Right forelimb (tissue), 1 donor: Measurements from ENCODE around the gene SAFB2.
A peak's percentile ranks its signal among the peaks of the same experiment; 100 is the strongest.

Experiments
- DNase-seq: peaks from one replicate; pipeline ENCODE4 v3.0.0-alpha.2; 2018

SAFB2 gene

GRCh38 chr19:5578097-5578846 lies 44.3 kb downstream of the SAFB2 start:
- DNase-seq, result peak; percentile 89

GRCh38 chr19:5575590-5575989 lies 47.0 kb downstream of the SAFB2 start:
- no peak for DNase-seq

GRCh38 chr19:5572556-5573286 lies 49.9 kb downstream of the SAFB2 start:
- no peak for DNase-seq

- DNase-seq, result no peak
These were observed 50.8 kb downstream of the SAFB2 start for GRCh38 chr19:5571777-5572176.

GRCh38 chr19:5567970-5568407 lies 54.6 kb downstream of the SAFB2 start:
- peak; percentile 26 for DNase-seq

- peak; percentile 41 for DNase-seq
These were observed 55.1 kb downstream of the SAFB2 start, which contains the start of gene TINCR for GRCh38 chr19:5567360-5567969. Gene TINCR, minus strand, starts transcription at chr19:5567953.

- no peak for DNase-seq
These were observed 57.6 kb downstream of the SAFB2 start for GRCh38 chr19:5564930-5565329.

- no peak for DNase-seq
These were observed 58.5 kb downstream of the SAFB2 start for GRCh38 chr19:5563935-5564612.

DNA sequence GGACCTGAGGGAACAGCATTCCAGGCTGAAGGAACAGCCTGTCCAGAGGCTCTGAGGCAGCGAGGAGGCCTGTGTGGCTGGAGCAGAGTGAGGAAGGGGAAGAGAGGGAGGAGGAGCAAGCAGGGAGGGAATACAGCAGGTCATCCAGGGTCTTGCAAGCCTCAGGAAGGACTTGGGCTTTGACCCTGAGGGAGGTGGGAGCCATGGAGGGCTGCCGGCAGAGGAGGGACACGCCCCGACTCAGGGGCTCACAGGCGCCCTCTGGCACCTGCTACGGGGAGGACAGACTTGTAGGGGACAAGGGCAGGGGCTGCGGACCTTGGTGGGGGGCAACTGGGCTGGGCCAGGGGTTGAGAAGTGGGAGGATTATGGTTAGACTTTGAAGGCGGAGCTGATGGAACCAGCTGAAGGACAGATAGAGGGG lies 59.6 kb downstream of the SAFB2 start:
- no peak for DNase-seq

- no peak for DNase-seq
These were observed 60.3 kb downstream of the SAFB2 start for GRCh38 chr19:5562280-5562679.

GRCh38 chr19:5561559-5561958 lies 61.0 kb downstream of the SAFB2 start:
- DNase-seq, result no peak

DNA sequence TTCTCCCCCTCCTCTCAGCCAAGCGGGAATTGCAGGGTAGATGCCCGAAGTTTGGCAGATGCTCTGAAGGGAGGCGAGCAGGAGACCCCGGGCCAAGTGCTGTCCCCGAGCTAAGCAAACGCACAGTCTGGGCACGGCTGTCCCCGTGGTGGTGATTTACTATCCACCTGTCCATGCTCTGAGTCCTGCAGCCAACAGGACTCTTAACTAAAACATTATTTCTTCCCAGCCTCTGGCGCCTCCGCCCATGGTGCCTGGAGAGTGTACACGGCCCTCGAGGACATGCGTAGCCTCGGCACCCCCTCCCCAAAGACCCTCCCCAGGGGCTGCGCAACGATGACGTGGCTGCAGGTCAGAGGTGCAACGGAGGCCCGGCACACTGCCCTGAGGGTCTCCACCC lies 62.4 kb downstream of the SAFB2 start:
- DNase-seq, result no peak

DNA sequence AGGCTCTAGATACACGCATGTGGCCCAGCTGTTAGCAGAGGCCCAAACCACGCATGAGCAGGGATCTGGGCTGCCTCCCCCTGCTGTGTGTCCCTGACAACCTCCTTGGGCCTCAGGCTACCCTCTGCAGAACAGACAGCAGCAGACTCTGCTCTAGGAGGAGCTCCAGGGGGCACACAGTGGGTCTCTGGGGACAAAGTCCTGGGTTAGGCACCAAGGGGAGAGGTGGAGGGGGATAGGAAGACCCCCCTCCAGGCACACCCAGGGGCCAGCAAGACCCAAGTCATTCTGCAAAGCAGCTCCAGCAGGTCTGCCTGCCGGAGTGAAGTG lies 62.8 kb downstream of the SAFB2 start:
- DNase-seq, result no peak

GRCh38 chr19:5558101-5558621 lies 64.4 kb downstream of the SAFB2 start:
- no peak for DNase-seq

- DNase-seq, result no peak
These were observed 64.9 kb downstream of the SAFB2 start for GRCh38 chr19:5557691-5558090.

DNA sequence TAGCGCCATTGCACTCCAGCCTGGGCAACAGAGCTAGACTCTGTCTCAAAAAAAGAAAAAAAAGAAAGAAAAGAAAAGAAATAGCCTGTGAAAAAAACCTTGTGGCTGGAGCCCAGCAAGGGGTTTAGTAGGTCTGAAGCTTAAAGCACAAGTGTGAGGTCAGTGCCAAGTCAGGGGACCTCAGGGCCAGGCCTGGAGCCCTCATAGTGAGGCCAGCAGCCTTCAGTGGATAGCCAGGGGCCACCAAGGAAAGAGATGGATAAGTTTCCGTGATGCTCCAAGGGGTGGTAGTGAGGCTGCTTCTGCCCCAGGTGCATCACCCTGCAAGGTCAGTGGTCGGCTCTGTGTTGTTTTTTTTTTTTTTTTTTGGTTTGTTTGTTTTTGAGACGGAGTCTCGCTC lies 67.7 kb downstream of the SAFB2 start:
- DNase-seq, result no peak

- DNase-seq, result no peak
These were observed 68.7 kb downstream of the SAFB2 start for GRCh38 chr19:5553892-5554291.

DNA sequence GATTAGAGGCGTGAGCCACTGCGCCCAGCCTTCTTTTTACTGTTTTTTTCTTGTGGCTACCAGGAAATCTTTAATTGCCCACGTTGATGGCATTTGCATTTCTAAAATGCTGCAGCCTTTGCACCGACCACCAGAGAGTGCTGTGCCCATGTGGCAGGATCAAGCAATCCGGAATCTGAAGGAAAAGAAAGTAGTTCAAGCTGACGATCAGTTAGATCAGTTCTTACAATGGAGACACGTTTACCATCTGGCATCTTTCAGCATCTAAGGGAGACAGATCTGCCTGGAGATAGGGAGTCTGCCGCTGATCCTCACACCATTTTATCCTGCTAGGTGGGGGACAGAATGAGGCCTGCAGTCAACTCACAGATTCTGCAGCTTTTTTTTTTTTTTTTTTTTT lies 74.7 kb downstream of the SAFB2 start:
- DNase-seq, result no peak

GRCh38 chr19:5545984-5546383 lies 76.6 kb downstream of the SAFB2 start:
- no peak for DNase-seq

- no peak for DNase-seq
These were observed 77.5 kb downstream of the SAFB2 start for GRCh38 chr19:5545051-5545450.

DNA sequence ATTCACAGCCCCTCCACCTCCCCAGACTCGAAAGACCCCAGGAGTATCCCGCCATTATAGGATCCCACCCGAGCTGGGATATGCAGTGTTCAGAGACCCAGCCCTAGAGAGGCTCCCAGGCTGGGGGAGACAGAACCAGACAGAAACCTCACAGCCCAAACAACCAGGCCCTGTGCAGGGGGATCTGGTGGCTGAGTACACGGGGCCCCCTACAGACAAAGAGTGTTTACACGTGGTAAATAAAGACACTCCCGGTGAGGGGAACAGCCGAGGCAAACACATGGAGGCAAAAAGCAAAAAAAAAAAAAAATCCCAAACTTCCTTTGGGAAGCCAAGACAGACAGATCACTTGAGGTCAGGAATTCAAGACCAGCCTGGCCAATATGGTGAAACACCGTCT lies 79.9 kb downstream of the SAFB2 start:
- DNase-seq, result no peak

GRCh38 chr19:5541456-5541855 lies 81.1 kb downstream of the SAFB2 start:
- DNase-seq, result no peak

GRCh38 chr19:5540208-5540607 lies 82.4 kb downstream of the SAFB2 start:
- DNase-seq, result no peak
